Measurements from ENCODE around the gene EIF4G3. TPM values are rescaled to one million over a fixed set of nuclear protein-coding genes. Genes with fewer than 3 reads are reported as not detected.

The EIF4G3 gene
- total and polyA plus RNA-seq, 2 of the 8 experiments (the other 6 are each of a cell fraction or from before 2014, with no cell fraction given) = 47.5 to 66.6 TPM

GRCh38 chr1:21067551-21068227 is 109.0 kb downstream of the EIF4G3 start:
- Histone ChIP-seq H3K4ac (replicated peaks; ENCODE audit: insufficient read length, low read depth, low read length) (no peak overlapping the region), H3K27me3 (replicated peaks in 1 of 4; ENCODE audit: control insufficient read depth in 3 of 4, extremely low read depth in 1 of 4, insufficient read depth in 3 of 4, low read length in 3 of 4) (no peaks in the 10 kb centered on the region), H4K8ac (ENCODE audit: extremely low read depth, insufficient read depth, low read length) (no peak overlapping the region), H3K56ac (replicated peaks; ENCODE audit: insufficient read length, low read depth, low read length) (no peak overlapping the region), H2BK120ac (replicated peaks; ENCODE audit: low read depth, low read length) (no peak overlapping the region), H3K36me3 (ENCODE audit: control insufficient read depth in 2 of 4, insufficient read depth in 4 of 4, low read length in 3 of 4) (no peaks in the 10 kb centered on the region; a peak in 1 of 8 replicates), H2BK12ac (ENCODE audit: low read depth, low read length) (no peak overlapping the region), H3K14ac (ENCODE audit: insufficient read length) (no peak overlapping the region), H2BK5ac (ENCODE audit: low read depth, low read length) (no peak overlapping the region), H3K4me2 (ENCODE audit: insufficient read depth in 1 of 2, low read depth in 2 of 2, low read length in 2 of 2) (no peak overlapping the region), H4K91ac (replicated peaks; ENCODE audit: insufficient read length, low read length) (no peak overlapping the region), H3K9me3 (ENCODE audit: insufficient read depth in 2 of 2, low read depth in 1 of 2, low read length in 1 of 2) (no peaks in the 10 kb centered on the region), H3K23ac (ENCODE audit: insufficient read length) (no peak overlapping the region), H4K20me1 (replicated peaks in 1 of 2; ENCODE audit: control insufficient read depth in 1 of 2, insufficient read depth in 2 of 2, low read length in 2 of 2) (no peaks in the 10 kb centered on the region), H2BK20ac (ENCODE audit: low read length) (no peak overlapping the region), H3K9ac (replicated peaks in 1 of 4; ENCODE audit: extremely low read depth in 1 of 4, low read depth in 3 of 4, low read length in 3 of 4) (no peak overlapping the region), H3K23me2 (ENCODE audit: low read depth, low read length) (no peaks in the 10 kb centered on the region), H3K27ac (ENCODE audit: low read depth, low read length) (no peak overlapping the region), H2BK15ac (ENCODE audit: low read length) (no peak overlapping the region), H3K79me2 (ENCODE audit: control insufficient read depth in 1 of 2, insufficient read depth in 2 of 2, low read length in 2 of 2) (no peaks in the 10 kb centered on the region; a peak in 1 of 4 replicates), H2AFZ (ENCODE audit: low read length) (no peak overlapping the region), H3K4me1 (replicated peaks in 1 of 4; ENCODE audit: control insufficient read depth in 3 of 4, insufficient read depth in 4 of 4, low read length in 3 of 4) (no peaks in the 10 kb centered on the region), H3K79me1 (ENCODE audit: low read depth, low read length) (no peaks in the 10 kb centered on the region), H3K18ac (ENCODE audit: extremely low read depth, low read length) (no peak overlapping the region), H4K5ac (ENCODE audit: insufficient read length, low read depth, low read length) (no peak overlapping the region), H2AK5ac (ENCODE audit: low read depth, low read length) (no peak overlapping the region), H3K4me3 (ENCODE audit: extremely low read depth in 1 of 4, insufficient read depth in 2 of 4, low read depth in 3 of 4, low read length in 4 of 4) (no peak overlapping the region)
- CTCF ChIA-PET (ENCODE audit: partially characterized antibody) = no interaction called here
- 96% methylated on average over 6 of the region's 6 CpGs; no CpG with 5 or more reads in 1 of the 2 experiments for WGBS, 2 experiments (ENCODE audit: extremely low coverage in 1 of 2, insufficient coverage in 1 of 2, insufficient read length in 1 of 2, insufficient replicate concordance in 2 of 2, low coverage in 1 of 2, low lambda C conversion rate in 2 of 2, missing lambda C conversion rate in 1 of 2)
- FAIRE-seq (no peak), DNase-seq (ENCODE audit: low read depth in 1 of 2, low spot score in 2 of 2) (no peak)
- POLR2A ChIA-PET (ENCODE audit: partially characterized antibody) = no interaction called here
- no peak for TF ChIP-seq YY1 (IDR thresholded peaks at IDR 0.05; ENCODE audit: low read depth, low read length)
- TF ChIP-seq SAP30 (IDR thresholded peaks at IDR 0.05; ENCODE audit: insufficient read depth, insufficient replicate concordance, low read length) = no peak
